COLO668 (cell line): ENCODE results near the gene FLRT2.

ENCODE experiments used
- DNase-seq: peaks from one replicate; lab custom pipeline; 2025; ENCODE audit not compliant: unreplicated experiment; lab: John Stamatoyannopoulos, UW

FLRT2 gene

DNA sequence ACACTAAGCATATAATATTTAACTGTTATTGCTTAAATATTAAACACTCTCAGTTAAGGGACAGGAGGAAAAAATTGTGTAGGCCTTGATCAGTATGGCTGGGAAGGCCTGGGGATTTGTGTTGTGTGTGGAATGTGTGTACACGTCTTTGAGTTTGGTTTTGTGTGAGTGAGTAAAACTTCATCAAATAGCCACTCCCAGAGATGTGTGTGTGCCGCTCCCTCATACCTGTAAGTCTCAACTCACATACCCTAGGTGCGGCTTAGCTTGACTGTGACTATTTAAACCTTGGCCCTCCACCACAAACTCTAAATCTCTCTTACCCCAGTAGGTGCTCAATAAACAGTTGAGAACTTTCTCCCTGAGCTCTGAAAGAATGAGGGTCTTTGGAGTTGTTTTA is 64.3 kb downstream of the FLRT2 start:
- no peak for DNase-seq

DNA sequence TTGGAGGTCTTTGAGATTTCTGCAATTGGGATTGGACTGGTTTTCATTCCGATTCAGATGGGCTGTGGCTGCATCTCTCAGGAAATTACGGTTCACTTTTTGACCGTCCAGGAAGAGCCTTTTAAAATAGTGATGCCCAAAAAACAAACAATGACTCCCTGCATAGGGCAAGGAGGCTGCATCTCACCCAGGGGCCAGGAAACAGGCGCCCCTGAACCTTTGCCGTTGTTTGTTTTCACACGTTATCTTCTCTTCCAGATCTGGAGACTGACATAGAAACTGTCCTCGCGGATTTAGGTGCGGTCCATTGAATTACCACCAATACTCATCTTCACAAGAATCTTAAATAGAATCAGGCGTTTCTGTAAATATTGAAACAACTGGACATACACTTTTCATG is 66.0 kb downstream of the FLRT2 start:
- peak; percentile 40 for DNase-seq

DNA sequence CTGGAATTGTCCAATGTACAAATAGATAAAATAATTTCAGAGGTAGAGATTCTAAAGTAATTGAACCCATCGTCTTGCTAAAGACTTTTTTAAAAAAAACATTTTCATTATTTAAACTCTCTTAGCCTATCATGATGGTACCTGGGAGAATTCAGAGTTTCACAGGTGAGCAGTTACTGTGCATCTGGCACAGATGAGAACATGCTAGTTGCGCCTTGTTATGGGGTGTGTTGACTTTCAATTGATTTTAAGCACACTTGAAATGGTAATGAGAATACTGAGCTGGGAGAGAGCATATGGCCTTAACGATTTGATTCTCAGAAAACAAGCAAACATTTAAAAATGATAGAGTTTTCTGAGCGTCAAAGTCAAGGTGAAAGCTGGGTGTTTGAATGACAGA is 66.6 kb downstream of the FLRT2 start:
- DNase-seq, result peak; percentile 36

DNA sequence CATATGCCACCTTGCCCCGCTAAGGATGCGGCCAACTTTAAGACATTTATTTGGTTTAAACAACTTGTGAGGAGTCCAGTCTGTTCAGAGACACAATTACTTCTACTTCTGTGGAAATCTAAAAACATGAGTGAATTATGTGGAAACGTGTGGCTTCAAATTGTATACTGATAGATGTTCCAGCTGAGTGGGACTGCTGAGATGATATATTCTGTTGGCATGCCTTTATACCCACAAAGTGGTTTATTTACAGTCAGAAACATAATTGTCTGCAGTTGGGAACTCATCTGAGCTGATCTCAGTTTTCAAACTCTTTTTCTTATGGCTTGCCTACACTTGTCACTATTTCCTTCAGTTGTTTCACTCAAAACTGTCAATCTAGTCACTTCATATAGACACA is 67.8 kb downstream of the FLRT2 start:
- no peak for DNase-seq

DNA sequence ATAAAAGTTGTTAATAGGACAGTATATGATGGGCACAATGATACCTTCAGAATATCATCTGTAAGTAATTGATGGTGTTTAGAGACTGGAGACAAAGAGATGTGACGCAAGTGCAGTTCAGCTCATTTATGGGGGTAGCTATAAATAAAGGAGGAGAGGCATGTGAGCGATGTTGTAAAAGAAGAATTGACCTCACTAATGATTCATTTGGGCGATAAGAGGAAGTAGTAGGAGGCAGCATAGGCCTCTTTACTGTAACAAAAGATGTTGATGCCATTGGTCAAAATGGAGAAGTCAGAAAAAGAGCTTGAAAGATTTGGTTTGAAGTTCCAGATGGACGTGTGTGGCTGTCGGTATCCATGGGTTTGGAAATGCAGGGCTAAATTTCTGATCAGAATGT is 70.0 kb downstream of the FLRT2 start:
- no peak for DNase-seq

DNA sequence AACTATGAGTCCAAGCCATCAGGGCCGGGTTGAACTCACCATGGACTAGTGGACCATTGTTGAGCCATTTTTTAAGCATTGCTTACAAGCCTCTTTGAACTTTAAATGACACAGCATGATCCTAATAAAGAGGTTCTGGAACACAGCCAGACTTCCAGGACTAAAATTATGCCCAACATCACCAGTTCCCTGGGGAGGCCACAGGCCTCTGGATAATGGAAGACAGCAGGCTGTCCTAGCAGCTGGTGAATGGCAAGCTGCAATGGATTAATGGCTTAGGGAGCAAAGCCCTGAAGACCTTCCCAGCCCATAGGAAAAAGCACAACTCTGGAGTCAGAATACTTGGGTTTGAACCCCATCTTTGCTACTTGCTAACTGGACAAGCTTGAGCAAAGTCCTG is 71.3 kb downstream of the FLRT2 start:
- peak; percentile 25 for DNase-seq

DNA sequence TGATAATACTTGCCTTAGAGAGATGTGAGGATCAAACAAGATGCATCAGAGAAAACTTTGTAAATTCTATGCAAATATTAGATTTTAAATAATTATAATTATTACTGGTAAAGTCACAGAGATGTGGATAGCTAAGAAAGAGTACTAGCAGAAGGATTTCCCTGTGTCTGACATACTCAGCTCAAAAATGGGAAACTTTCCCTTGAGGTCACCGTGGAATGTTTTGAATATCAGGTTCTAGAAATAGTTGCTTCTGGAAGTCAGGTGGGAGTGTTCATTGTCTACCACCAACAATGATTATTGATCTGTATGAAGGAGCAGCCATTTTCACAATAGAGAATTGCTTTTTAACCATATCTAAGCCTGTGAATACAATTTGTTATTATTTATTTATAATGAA is 71.7 kb downstream of the FLRT2 start:
- DNase-seq, result no peak

DNA sequence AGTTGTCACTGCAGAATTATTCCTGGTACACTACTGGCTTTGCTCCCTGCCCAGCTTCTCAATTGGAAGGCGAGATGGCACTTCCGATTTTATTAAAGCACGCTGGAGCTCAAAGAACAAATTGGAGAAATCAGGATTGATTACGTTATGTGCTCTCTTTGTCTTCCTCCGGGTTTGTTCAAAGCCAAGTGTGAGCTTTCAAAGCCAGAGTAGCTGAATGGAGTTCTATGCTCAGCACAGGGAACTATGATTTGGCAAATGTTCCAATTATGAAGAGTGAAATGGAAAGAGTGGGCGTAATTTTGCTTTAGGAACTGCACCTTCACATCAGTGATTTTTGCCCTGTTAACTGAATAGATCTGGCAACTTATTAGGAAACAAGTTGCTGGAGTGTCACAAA is 72.4 kb downstream of the FLRT2 start:
- no peak for DNase-seq

DNA sequence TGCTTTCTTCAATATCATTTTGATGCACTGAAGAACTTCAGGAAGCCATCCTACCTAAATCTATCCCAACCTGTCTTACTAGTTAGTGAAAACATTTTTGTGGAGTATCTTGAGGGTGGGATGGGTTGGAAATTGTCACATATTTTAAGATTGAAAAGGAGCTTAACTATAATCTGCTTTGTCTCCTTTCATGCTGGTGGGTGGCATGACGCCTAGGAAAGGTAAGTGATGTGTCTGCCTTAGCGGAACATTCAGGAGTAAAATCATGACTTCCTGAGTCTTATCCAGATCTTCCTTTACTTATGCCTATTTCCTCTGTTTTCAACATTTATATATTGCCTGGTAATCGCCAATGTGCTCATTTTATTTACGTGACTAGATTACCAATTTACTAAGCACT is 74.1 kb downstream of the FLRT2 start:
- DNase-seq, result no peak

DNA sequence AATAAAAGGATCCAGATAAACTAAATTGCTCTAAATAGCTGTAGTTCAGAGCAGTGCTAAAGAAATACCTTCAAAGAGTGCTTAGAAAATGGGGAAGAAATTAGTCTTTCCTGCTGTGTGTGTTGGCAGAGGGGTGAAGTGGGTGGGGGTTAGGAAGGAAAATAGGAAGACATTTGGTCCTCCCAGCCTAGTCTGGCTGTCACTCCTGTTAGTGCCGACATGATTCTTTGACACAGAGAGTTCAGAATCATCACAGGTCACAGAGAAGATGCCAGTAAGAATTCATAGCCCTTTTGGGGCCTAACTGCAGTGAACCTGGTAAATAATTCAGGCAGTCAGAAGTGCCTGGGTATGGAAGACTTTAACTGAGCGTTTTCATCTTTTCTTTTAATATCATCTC is 74.8 kb downstream of the FLRT2 start:
- no peak for DNase-seq

DNA sequence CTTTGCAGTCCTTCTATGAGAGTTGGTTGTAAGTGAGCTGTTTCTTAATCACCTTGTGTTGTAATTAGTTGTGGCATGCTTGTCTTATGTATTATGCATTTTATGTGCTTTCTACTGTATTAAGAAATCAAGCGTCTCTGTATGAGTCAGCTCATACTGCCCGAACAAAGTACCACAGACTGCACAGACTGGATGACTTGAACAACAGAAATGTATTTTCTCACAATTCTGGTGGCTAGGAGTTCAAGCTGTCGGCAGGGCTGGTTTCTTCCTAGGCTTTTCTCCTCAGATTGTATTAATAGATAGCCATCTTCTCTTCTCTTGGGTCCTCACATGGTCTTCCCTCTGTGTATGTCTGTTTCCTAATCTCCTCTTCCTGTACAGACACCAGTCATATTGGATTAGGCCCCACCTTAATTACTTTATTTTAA is 77.7 kb downstream of the FLRT2 start:
- no peak for DNase-seq

DNA sequence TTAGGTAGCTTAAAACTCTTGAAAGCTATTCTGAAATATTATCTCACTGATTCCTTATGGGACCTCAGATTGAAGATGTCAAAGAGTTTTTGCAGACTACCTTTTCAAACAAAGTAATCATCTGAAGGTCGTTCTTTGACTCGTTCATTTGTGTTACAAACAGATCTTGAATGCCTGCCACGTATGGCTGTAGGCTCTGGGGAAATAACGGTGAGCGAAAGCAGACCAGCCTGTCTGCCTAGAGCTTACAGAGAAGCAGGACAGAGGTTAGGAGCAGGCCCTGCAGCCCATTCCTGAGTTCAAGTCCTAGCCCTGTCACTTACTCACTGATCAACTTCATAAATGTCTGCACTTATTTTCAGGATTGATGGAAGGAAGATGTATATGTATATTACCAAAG is 83.6 kb downstream of the FLRT2 start:
- no peak for DNase-seq

DNA sequence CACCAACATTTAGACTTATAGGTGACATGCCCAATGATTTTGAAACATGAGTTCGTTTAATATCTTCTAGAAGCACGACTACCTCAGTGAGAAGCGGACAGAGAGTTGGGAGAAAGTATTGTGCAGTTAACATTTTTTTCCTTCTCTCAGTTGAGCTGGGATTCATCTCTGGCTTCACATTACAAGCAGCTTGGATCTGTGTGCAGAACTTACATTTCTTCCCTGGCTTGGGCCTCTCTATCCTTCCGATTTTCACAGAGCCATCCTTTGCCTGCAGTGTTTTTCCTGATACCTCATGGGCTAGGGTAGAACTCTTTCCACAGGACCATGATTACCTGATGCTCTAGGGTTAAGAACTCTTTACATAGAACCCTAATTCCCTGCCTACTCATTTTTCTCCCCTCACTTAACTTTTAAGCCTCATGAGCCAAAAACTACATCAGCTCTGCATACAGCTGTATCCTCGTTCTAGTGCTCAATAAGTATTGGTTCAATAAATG is 86.5 kb downstream of the FLRT2 start:
- no peak for DNase-seq

DNA sequence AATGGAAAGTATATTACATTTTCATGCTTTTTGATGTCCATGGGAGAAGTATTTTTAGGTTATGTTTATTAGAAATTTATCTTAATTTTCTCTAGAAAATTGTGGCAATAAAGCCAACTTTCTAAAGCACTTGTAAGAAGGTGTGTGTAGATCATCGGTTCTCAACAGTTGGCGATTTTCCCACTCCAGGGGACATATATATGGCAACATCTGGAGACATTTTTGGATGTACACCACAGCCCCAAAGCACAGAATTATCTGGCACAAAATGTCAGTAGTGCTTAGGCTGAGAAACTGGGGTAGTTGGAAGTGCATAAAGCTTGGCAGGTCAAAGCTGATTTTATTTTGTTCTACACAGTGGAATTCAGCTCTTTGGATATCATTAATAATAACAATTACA is 86.9 kb downstream of the FLRT2 start:
- DNase-seq, result no peak

DNA sequence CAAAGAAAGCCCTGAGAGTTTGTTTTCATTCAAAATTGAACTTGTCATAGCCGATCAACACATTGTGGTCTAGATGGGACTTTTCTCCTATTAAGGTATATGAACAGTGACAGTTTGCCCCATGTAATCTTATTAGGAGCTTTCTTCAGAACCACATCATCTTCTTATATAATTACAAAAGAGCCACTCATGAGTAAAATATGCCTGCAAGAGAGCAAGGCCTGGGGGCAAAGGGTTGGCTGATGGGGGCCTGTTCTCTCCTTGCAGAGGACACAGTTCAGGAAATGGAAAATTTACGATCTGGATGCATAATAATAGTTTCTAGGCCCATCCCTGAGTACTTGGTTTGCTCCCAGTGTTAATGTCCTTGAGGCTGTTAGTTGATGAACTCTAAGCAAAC is 87.8 kb downstream of the FLRT2 start:
- DNase-seq, result no peak

DNA sequence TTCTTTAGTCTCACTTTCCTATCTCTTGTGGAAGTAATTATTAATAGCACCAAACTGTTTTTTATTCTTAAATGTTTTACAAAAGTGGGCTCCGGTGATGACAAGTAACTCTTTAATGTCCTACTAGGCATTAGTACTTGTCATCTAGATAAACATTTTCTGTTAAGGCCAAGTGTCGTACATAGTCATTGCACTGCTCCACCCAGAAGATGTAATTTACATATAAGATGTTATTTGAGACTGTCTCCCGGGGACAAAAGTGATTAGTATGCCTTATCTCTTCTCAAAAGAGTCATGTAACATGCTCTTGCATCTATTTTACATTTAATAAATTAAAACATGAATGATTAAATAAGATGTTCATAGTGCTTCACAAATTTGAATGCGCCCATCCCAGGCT is 88.4 kb downstream of the FLRT2 start:
- DNase-seq, result no peak

DNA sequence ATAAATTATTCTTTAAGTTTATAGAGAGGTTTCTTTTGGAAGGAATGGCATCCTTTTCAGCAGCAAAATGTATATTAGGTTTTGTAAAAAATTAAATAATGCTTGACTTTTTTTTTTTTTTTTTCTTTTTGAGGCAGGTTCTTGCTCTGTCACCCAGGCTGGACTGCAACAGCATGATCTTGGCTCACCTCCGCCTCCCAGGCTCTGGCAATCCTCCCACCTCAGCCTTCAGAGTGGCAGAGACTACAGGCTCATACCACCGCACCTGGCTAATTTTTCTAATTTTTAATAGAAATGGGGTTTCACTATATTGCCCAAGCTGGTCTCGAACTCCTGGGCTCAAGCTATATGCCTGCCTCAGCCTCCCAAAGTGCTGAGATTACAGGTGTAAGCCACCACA is 89.0 kb downstream of the FLRT2 start:
- DNase-seq, result no peak

DNA sequence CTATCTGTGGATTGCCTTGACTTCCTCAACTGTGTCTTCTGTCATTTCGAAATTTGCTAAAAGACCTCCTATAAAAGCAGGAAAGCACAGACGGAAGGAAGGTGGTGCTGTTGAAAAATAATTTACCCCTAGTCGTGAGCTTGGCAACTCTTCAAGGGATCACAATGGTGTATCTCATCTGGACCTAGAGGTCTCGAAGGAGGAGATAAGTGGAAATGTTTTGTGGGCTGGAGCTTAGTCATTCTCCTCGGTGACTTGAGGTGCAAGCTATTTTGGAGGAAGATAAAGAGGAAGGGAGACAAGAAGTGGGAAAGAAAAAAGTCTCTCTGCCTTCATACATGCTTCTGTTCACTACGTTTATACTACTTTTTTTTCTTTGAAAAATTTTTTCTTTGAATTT is 89.9 kb downstream of the FLRT2 start:
- no peak for DNase-seq

DNA sequence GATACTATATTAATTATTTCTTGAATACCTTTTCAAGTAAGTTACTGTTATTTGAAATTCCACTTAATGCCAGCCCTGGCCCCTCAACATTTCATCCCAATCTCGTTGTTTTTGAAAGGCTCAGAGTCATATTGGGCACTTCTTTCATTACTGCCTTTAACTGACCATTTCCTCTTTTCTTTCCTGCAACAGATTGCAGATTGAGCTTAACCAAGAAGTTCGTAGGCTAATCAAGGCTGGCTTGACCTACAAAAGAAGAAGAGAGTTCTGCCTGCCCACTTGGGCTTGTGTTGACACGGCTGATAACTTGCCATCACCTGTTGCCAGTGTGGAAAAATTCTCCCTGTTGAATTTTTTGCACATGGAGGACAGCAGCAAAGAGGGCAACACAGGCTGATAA is 91.0 kb downstream of the FLRT2 start:
- DNase-seq, result no peak

DNA sequence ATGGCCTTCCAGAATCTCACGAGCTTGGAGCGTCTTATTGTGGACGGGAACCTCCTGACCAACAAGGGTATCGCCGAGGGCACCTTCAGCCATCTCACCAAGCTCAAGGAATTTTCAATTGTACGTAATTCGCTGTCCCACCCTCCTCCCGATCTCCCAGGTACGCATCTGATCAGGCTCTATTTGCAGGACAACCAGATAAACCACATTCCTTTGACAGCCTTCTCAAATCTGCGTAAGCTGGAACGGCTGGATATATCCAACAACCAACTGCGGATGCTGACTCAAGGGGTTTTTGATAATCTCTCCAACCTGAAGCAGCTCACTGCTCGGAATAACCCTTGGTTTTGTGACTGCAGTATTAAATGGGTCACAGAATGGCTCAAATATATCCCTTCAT is 92.2 kb downstream of the FLRT2 start:
- no peak for DNase-seq

DNA sequence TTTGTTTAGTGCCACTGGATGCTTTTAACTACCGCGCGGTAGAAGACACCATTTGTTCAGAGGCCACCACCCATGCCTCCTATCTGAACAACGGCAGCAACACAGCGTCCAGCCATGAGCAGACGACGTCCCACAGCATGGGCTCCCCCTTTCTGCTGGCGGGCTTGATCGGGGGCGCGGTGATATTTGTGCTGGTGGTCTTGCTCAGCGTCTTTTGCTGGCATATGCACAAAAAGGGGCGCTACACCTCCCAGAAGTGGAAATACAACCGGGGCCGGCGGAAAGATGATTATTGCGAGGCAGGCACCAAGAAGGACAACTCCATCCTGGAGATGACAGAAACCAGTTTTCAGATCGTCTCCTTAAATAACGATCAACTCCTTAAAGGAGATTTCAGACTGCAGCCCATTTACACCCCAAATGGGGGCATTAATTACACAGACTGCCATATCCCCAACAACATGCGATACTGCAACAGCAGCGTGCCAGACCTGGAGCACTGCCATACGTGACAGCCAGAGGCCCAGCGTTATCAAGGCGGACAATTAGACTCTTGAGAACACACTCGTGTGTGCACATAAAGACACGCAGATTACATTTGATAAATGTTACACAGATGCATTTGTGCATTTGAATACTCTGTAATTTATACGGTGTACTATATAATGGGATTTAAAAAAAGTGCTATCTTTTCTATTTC is 93.2 kb downstream of the FLRT2 start:
- DNase-seq, result no peak

DNA sequence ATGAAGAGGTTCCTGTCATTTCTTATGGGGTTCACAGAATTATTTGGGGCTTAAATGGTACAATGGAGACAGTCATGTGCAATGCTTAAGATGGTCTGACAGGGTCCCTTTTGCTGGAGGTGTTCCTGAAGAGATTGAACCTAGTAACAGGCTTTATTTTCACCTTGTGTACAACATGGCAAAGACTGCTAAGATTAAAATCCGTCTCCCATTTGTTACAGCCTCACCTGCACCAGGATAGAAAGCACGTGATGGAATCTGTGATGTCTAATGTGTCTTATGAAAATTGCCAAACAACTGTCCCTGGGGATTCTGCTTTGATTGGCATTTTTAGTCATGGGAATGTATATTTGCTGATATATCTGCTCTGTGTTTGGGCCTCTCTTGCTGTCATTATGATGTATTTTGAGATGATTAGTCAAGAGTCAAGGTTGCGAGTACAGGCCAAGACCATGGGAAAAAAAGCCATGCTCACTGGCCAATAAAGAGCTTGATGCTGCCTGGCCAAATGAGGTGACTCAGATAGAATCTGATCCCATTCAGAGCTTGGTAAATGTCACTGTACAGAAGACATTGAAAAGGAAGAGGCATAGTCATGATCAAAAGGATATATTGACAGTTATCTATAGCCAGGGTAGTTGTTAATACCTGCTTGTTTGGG is 96.1 kb downstream of the FLRT2 start:
- no peak for DNase-seq

DNA sequence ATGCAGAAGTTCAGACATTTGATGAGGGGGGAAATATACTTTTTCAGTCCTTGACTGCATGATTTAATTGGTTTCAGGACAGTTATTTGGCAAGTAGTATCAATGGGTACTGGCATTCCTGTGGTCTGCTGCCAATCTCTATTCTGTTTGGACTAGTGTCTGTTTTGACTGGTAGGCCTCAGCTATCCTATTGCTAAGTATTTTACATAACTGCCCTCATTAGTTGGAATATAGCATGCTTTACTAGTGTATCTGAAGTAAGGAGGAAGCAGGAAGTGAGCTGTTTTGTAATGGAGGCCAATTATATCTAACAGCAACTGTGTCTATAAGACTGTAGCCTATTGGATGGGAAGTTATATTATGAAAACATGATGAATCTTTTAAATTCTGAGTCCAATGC is 104.3 kb downstream of the FLRT2 start:
- DNase-seq, result no peak
